IgD-negative memory B cell (primary cell): ENCODE measurements around the gene LY86. TPM values are rescaled to one million over a fixed set of nuclear protein-coding genes. Genes with fewer than 3 reads are reported as not detected.

Experiments
- H3K27ac Mint-ChIP-seq, 3 donors: one replicate each; pipeline ENCODE4 v1.8.0; 2020 to 2022; ENCODE audit warnings: mild to moderate bottlenecking in 3 of 3, mixed read lengths in 3 of 3, moderate library complexity in 1 of 3
- H3K27me3 Mint-ChIP-seq: one replicate; pipeline ENCODE4 v1.8.0; 2021; ENCODE audit warnings: mixed read lengths
- H3K36me3 Mint-ChIP-seq: one replicate; pipeline ENCODE4 v1.8.0; 2020; ENCODE audit warnings: mild to moderate bottlenecking, mixed read lengths
- H3K4me1 Mint-ChIP-seq, 3 donors: one replicate each; pipeline ENCODE4 v1.8.0; 2020 to 2022; ENCODE audit warnings: mixed read lengths in 3 of 3, mild to moderate bottlenecking in 1 of 3
- H3K4me3 Mint-ChIP-seq, 4 donors: one replicate each; pipeline ENCODE4 v1.8.0; 2020 to 2022; ENCODE audit warnings: mild to moderate bottlenecking in 4 of 4, mixed read lengths in 4 of 4, moderate library complexity in 3 of 4
- H3K9me3 Mint-ChIP-seq, 3 donors: one replicate each; pipeline ENCODE4 v1.8.0; 2020 to 2021; ENCODE audit warnings: mixed read lengths in 3 of 3, mild to moderate bottlenecking in 1 of 3
- polyA plus RNA-seq: library from polyadenylated mRNA; unstranded; fragments of 300-500 nt; fragmentation: Illumina TruSeq; gene quantifications from one replicate; pipeline ENCODE4 v1.2.3, GENCODE V29; 2021

Gene LY86
- polyA plus RNA-seq, 1 donor from 2014 or later, result 394 TPM

GRCh38 chr6:6560909-6561308 lies 27.6 kb upstream of the LY86 start:
- Mint-ChIP-seq H3K27ac (peak overlapping the region in 1 of 3 donors; percentile 78), H3K36me3 (peaks cover 5% of the 10 kb centered on the region), H3K9me3 (no peaks in the 10 kb centered on the region), H3K4me3 (no peak overlapping the region), H3K27me3 (no peaks in the 10 kb centered on the region), H3K4me1 (peaks cover 2 to 10% (median 8%) of the 10 kb centered on the region in 3 donors)

DNA sequence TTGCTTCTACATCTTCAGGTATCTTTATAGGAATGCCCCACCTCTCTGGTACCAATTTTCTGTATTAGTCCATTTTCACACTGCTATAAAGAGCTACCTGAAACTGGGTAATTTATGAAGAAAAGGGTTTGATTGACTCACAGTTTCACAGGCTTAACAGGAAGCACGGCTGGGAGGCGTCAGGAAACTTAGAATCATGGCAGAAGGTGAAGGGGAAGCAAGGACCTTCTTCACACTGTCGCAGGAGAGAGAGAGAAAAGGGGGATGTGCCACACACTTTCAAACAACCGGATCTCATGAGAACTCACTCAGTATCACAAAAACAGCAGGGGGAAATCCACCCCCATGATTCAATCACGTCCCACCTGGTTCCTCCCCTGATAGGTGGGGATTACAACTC lies 24.4 kb upstream of the LY86 start:
- H3K4me3 Mint-ChIP-seq, result no peak overlapping the region

DNA sequence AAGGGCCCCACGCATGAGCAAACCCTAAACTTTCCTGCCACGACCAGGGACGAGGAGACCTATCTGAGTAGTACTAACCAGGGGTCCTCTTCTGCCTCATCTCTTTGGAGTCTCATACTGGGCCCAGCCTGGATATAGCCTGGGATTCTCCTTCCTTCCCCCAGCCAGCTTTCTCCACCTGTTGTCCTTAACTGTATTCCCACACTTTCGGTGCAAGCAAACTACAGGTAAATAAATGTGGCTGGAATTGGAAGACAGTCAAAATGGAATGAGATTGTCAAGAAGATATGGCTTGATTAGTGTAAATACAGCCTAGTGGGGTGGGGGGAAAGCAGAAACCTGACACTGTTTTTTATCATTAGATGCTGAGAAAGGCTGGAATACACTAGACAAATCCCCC lies 23.5 kb upstream of the LY86 start:
- Mint-ChIP-seq H3K4me3 (no peak overlapping the region), H3K36me3 (peaks cover 14% of the 10 kb centered on the region), H3K9me3 (no peaks in the 10 kb centered on the region), H3K4me1 (peaks cover 4 to 10% (median 8%) of the 10 kb centered on the region in 3 donors), H3K27me3 (no peaks in the 10 kb centered on the region), H3K27ac (no peak overlapping the region)

More for the DNA sequence above, 24.4 kb upstream of the LY86 start:
- Mint-ChIP-seq H3K36me3 (peaks cover 11% of the 10 kb centered on the region), H3K27me3 (no peaks in the 10 kb centered on the region), H3K27ac (peak overlapping the region in 1 of 3 donors; percentile 15), H3K9me3 (no peaks in the 10 kb centered on the region), H3K4me1 (peaks cover 4 to 10% (median 8%) of the 10 kb centered on the region in 3 donors)

DNA sequence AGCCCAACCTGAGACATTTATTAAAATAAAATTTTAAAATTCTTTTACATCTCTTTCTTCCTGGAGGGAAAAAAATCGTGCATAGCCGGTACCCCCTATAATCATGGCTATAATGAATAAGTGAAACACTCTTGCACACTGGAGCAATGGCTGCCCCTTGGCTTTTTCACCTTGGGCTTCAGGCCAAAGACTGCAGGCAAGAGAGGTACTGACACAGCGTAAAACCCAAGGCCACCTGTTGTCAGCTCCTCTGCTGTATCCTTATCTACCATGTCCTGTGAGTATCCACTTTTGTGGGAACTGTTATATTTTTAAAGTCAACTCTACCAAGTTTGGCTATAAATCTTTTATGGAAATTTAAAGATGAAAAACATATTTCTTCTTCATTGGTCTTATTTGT lies 23.0 kb upstream of the LY86 start:
- no peak overlapping the region for H3K27ac Mint-ChIP-seq
- H3K4me1 Mint-ChIP-seq, result peaks cover 4 to 10% (median 9%) of the 10 kb centered on the region in 3 donors
- H3K4me3 Mint-ChIP-seq, result no peak overlapping the region
- H3K9me3 Mint-ChIP-seq, result no peaks in the 10 kb centered on the region
- no peaks in the 10 kb centered on the region for H3K27me3 Mint-ChIP-seq
- peaks cover 14% of the 10 kb centered on the region for H3K36me3 Mint-ChIP-seq

DNA sequence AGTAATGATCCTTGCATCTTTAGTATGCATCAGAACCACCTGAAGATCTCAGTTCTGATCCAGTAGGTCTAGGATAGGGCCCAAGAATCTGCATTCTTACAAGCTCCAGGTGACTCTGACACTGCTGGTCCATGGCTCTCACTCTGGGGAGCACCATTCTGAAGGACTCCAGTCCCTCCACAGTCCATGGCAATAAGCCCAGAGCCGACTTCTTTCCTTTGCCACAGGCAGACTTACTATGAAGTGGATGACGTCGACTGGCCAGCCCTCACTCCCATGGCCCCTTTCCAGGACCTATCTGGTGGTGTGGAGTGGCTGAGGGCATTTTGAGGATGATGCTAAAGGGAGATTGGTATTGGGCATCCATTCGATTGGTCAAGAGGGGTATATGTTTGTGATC lies 21.8 kb upstream of the LY86 start:
- Mint-ChIP-seq H3K36me3 (peaks cover 14% of the 10 kb centered on the region), H3K4me1 (peaks cover 4 to 20% (median 12%) of the 10 kb centered on the region in 3 donors), H3K9me3 (peaks cover 0 to 3% (median 0%) of the 10 kb centered on the region in 3 donors), H3K27ac (no peak overlapping the region), H3K27me3 (no peaks in the 10 kb centered on the region), H3K4me3 (no peak overlapping the region)

DNA sequence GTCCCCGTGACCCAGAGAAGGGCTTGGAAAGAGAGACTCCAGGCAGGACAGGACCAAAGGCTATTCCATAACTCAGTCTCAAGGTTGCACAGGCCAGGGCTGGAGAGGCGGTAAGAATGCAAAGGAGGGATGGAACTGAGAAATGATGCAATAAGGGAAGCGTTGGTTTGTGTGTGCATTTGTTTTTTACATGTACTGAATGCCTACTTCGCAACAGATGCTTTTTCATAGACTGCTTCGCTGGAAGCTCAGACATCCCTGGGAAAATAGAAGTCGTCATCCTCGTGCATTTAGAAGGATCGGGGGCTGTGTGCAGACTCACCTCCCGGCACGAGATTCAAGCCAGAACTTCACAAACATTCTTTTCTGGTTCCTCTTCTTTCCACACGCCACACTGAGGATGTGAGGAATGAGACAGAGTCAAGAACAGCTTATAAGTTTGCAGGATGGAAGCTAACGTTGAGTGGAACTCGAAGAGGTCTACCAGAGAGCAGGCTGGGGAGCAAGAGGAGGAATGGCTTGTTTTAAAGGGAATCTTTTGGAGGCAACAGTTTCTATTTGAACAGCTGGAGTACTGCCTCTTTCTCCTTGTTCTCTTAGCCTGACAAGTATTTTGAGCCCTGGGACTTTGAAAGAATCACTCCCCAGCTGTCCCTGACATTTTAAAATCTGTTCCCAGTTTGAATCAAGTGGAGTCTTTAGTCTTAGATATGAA lies 19.3 kb upstream of the LY86 start:
- Mint-ChIP-seq H3K27ac (peak overlapping the region in 1 of 3 donors; percentile 56), H3K36me3 (peaks cover 13% of the 10 kb centered on the region), H3K4me3 (no peak overlapping the region), H3K4me1 (peaks cover 4 to 15% (median 9%) of the 10 kb centered on the region in 3 donors), H3K27me3 (no peaks in the 10 kb centered on the region), H3K9me3 (peaks cover 0 to 14% (median 0%) of the 10 kb centered on the region in 3 donors)

DNA sequence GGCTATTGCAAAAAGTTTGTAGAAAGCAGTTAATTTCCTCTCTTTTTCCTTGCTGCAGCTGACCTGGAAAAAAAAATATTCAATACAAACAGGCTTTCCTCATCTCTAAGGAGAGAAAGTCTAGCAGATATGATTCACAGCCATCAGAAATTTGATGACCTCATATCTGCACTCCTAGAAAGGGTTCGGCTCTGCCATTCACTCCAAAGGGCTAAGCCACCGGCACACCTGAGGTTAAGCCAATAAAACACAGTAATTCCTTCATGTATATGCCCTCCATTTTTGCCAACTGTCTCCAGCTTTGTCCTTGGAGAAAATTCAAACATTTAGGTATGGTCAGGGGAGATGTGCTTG lies 18.7 kb upstream of the LY86 start:
- Mint-ChIP-seq H3K4me3 (no peak overlapping the region), H3K4me1 (peaks cover 4 to 12% (median 4%) of the 10 kb centered on the region in 3 donors), H3K27me3 (no peaks in the 10 kb centered on the region), H3K36me3 (peaks cover 16% of the 10 kb centered on the region), H3K9me3 (peaks cover 3 to 14% (median 3%) of the 10 kb centered on the region in 3 donors), H3K27ac (no peak overlapping the region)

GRCh38 chr6:6570929-6571671 lies 17.4 kb upstream of the LY86 start:
- no peak overlapping the region for H3K4me3 Mint-ChIP-seq
- peaks cover 3 to 18% (median 3%) of the 10 kb centered on the region in 3 donors for H3K9me3 Mint-ChIP-seq
- H3K36me3 Mint-ChIP-seq, result peaks cover 16% of the 10 kb centered on the region
- no peak overlapping the region for H3K27ac Mint-ChIP-seq
- H3K4me1 Mint-ChIP-seq, result peaks cover under 1 to 12% (median 4%) of the 10 kb centered on the region in 3 donors
- no peaks in the 10 kb centered on the region for H3K27me3 Mint-ChIP-seq

- peaks cover 14 to 23% (median 22%) of the 10 kb centered on the region in 3 donors for H3K4me1 Mint-ChIP-seq
- H3K27ac Mint-ChIP-seq, result no peak overlapping the region
- H3K36me3 Mint-ChIP-seq, result peaks cover 14% of the 10 kb centered on the region
- peaks cover 3 to 18% (median 3%) of the 10 kb centered on the region in 3 donors for H3K9me3 Mint-ChIP-seq
- H3K27me3 Mint-ChIP-seq, result no peaks in the 10 kb centered on the region
- no peak overlapping the region for H3K4me3 Mint-ChIP-seq
These were observed 13.4 kb upstream of the LY86 start for GRCh38 chr6:6575143-6575542.

DNA sequence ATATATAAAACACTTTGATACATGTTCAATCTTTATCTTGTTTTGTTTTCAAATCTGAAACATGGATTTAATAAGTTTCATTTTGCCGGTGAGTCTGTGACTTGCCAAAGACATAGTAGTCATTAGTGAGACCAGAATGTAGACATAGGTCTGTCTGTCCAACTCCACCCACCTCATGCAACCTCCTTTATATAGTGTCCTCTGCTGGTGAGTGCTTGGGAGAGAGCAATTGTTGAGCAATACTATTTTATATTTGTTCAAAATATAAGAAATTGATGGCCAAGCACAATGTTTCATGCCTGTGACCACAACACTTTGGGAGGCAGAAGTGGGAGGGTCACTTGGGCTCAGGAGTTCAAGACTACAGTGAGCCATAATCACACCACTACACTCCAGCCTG lies 10.8 kb upstream of the LY86 start:
- H3K4me1 Mint-ChIP-seq, result peaks cover 18 to 27% (median 21%) of the 10 kb centered on the region in 3 donors
- H3K27ac Mint-ChIP-seq, result no peak overlapping the region
- H3K4me3 Mint-ChIP-seq, result peak overlapping the region in 1 of 4 donors; percentile 17
- peaks cover 3 to 12% (median 3%) of the 10 kb centered on the region in 3 donors for H3K9me3 Mint-ChIP-seq
- H3K36me3 Mint-ChIP-seq, result peaks cover 18% of the 10 kb centered on the region
- no peaks in the 10 kb centered on the region for H3K27me3 Mint-ChIP-seq

DNA sequence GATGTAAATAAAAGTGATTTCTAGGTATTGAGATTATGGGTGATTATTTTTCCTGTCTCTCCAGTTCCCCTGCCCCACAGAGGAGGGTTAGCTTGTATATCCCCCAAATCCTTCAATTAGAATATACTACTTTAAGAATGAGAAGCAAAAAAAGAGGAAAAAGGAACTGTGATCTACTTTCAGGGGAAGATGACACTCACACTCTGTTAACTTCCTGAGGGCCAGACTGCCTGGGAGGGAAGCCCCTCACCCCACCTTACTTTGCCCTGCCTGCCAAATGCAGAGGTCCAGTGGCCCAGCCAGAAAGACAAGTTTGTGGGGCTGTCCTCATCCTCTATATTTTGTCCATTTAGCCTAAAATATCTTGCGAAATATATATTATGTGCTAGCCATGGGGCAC lies 9.2 kb upstream of the LY86 start:
- Mint-ChIP-seq H3K4me1 (peaks cover 28 to 32% (median 31%) of the 10 kb centered on the region in 3 donors), H3K27me3 (no peaks in the 10 kb centered on the region), H3K36me3 (peaks cover 15% of the 10 kb centered on the region), H3K27ac (peak overlapping the region in 2 of 3 donors; percentile 16 to 88), H3K9me3 (peaks cover 3 to 5% (median 3%) of the 10 kb centered on the region in 3 donors), H3K4me3 (peak overlapping the region in 1 of 4 donors; percentile 65)

GRCh38 chr6:6580225-6580856 lies 8.2 kb upstream of the LY86 start:
- Mint-ChIP-seq H3K27me3 (no peaks in the 10 kb centered on the region), H3K27ac (no peak overlapping the region), H3K36me3 (peaks cover 12% of the 10 kb centered on the region), H3K4me1 (peaks cover 34 to 39% (median 36%) of the 10 kb centered on the region in 3 donors), H3K9me3 (peaks cover 0 to 2% (median 0%) of the 10 kb centered on the region in 3 donors), H3K4me3 (no peak overlapping the region)

DNA sequence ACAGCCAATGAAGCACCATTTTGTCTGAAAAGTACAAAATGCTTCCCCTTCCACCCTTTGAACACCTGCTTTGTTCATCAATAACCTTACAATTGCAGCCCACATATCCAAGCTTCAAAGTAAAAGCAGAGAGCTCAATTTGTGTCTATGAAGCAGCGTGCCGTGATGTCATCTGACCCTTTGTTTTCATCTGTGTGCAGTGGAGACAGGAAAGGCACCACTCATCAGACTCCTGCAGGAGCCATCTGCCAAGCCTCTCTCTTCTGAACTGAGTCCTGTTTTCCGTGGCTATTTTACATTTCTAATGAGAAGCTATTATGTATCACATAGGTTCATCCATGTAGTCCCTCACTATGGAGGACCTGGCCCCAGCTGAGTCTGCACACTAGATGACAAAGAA lies 7.5 kb upstream of the LY86 start:
- H3K9me3 Mint-ChIP-seq, result no peaks in the 10 kb centered on the region
- H3K36me3 Mint-ChIP-seq, result peaks cover 12% of the 10 kb centered on the region
- peaks cover 36 to 42% (median 38%) of the 10 kb centered on the region in 3 donors for H3K4me1 Mint-ChIP-seq
- H3K4me3 Mint-ChIP-seq, result no peak overlapping the region
- H3K27me3 Mint-ChIP-seq, result no peaks in the 10 kb centered on the region
- no peak overlapping the region for H3K27ac Mint-ChIP-seq

DNA sequence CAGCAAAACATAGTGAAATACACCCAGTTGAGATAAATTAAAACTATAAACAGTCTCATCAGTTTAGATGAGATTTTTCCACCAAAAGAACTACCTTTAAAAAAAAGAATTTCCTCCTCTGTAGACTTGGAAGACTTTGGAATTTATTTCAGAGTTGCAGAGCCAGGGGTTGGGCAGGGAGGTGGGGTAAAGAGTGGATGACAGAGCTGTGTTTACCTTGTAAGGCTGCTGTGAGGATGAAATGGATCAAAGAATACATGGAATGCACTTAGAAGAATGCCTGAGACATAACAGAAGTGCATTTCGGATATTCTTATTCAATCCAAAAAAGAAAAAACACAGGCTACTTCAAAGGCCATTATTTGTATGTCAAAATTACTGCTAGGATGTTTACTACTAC lies 6.4 kb upstream of the LY86 start:
- no peak overlapping the region for H3K27ac Mint-ChIP-seq
- no peak overlapping the region for H3K4me3 Mint-ChIP-seq
- H3K4me1 Mint-ChIP-seq, result peaks cover 39 to 52% (median 46%) of the 10 kb centered on the region in 3 donors
- peaks cover 14% of the 10 kb centered on the region for H3K36me3 Mint-ChIP-seq
- no peaks in the 10 kb centered on the region for H3K27me3 Mint-ChIP-seq
- H3K9me3 Mint-ChIP-seq, result no peaks in the 10 kb centered on the region

GRCh38 chr6:6583836-6584235 lies 4.7 kb upstream of the LY86 start:
- H3K27me3 Mint-ChIP-seq, result no peaks in the 10 kb centered on the region
- H3K4me3 Mint-ChIP-seq, result peak overlapping the region in 3 of 4 donors; percentile 27 to 68 (median 48)
- H3K27ac Mint-ChIP-seq, result peak overlapping the region in 1 of 3 donors; percentile 15
- peaks cover 12% of the 10 kb centered on the region for H3K36me3 Mint-ChIP-seq
- peaks cover 43 to 64% (median 55%) of the 10 kb centered on the region in 3 donors for H3K4me1 Mint-ChIP-seq
- no peaks in the 10 kb centered on the region for H3K9me3 Mint-ChIP-seq
